Neural progenitor cell (in vitro differentiated cells): ENCODE measurements around the gene FGD2.

ENCODE experiments used
- CTCF ChIP-seq: fragments of 200-600 bp; sonication (generic); IDR thresholded peaks from 2 replicates; pipeline ENCODE4 v1.5.1; 2017; ENCODE audit warnings: antibody characterized with exemption, mild to moderate bottlenecking
- EZH2phosphoT487 ChIP-seq: fragments of 200-600 bp; sonication (generic); IDR thresholded peaks from 2 replicates; pipeline ENCODE4 v1.6.1; 2017; ENCODE audit warnings: antibody characterized with exemption

GRCh38 chr6:36979347-36979742 is 26.1 kb upstream of the FGD2 start:
- TF ChIP-seq CTCF (peak; percentile 12), EZH2phosphoT487 (no peak)
